SW 1271 (cell line): ENCODE data around the gene ADCY9.

Source experiments
- DNase-seq, 2 experiments: peaks; one replicate each; lab custom pipeline; 2025; lab: John Stamatoyannopoulos, UW

The ADCY9 gene

GRCh38 chr16:4032768-4033167 lies 83.5 kb downstream of the ADCY9 start:
- no peak for DNase-seq

- no peak for DNase-seq
These were observed 88.1 kb downstream of the ADCY9 start for GRCh38 chr16:4028144-4028543.

DNA sequence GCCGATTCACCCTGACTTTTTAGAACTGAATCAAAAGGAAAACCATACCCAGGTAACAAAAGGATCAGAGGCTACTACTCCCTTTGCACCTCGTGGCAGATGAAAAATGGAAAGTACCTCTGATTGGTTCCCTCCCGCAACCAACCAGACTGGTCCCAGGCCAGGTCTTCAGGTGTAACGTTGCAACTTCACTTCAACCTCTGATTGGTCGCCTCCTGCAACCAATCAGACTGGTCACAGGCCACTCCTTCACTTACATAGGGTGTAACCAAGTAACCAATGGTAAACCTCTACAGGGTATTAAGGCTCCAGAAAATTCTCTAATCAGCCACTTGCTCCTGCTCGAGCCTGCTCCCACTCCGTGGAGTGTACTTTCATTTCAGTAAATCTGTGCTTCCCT lies 89.4 kb downstream of the ADCY9 start:
- no peak for DNase-seq

GRCh38 chr16:4025428-4025827 lies 90.8 kb downstream of the ADCY9 start:
- no peak for DNase-seq

GRCh38 chr16:4021916-4022315 lies 94.3 kb downstream of the ADCY9 start:
- DNase-seq, result no peak

DNA sequence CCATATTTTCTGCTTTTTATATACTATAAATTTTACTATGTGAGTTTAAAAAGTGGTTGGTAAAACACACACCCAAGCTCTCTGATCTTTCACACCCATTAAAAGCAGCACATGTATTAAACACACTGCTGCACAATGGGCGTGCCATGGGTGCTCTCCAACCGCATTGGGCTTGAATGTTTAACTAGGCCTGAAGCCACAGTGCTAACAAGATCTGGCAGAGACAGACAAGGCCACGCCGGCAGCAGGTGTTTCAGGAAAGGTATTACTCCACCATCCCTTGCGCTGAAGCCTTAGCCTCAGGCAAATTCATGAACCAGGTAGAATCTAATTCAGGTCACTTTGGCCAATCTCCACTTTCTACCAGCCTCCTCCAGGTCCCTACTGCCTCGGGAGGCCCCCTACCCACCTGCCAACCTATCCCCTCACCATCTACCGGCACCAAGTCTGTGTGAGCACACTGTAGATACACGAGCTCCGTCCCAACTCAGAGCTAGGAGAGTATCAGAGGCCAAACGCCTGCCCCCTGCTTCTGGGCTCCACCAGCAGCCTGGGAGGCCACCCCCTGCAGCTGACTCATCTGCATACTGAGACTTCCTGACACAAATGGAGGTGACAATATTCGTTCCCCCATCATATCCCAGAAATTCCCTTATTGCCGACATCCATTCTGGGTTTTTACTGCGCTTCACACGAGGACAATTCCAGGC lies 95.0 kb downstream of the ADCY9 start:
- no peak for DNase-seq

DNA sequence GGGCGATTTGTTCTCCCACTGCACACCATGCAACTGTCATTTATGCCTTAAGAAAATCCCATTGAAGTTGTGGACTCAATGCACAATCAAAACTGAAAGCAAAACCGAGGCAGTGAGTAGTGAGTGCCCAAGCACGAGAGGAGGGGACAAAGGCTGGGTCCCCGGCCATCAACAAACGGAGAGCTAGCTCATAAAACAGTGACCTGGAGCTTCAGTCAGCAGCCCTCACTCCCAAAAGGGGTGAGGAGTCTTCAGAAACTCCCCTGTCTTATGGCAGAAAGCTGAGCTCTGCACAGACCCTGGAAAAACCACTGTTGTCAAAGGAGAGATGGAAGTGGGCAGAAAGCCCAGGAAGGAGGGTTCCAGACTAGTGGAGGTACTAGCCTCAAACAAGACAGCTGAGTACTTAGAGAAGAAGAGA lies 96.9 kb downstream of the ADCY9 start:
- DNase-seq, result no peak

GRCh38 chr16:4018391-4018790 lies 97.9 kb downstream of the ADCY9 start:
- DNase-seq, result no peak

DNA sequence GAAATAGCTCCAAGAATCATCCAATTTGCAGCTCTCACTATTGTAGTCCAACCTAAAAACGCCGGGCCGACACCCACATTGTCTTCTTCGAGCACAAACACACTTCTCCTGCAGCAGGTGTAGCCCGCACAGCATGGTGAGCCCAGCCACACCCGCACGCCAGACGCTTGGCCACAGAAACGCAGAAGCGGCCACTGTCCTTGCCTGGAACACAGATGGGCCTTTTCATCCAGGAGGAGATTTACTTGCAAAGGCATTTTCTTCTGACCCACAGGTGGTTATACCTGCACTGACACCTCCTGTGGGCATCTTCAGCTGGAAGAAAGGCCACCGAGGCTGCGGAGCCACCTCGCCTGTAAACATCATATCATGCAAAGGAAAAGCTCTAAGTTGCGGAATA lies 98.4 kb downstream of the ADCY9 start:
- no peak for DNase-seq

GRCh38 chr16:4016658-4017057 lies 99.6 kb downstream of the ADCY9 start:
- no peak for DNase-seq

DNA sequence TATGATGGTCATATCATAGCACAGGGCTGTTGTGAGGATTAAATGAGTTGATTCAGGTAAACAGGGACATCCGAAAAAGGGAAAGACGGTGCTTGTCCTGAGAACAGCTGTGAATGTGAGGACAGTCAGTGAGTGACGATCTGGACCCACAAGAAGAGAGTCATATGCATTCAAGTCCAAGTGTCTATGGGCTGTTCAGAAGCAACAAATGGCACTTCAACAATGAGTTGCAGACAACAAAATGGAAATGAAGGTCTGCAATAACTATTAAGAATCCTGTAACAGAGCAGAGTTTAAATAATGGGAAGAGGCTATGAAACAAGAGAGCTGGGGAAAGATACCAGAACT lies 100.3 kb downstream of the ADCY9 start:
- no peak for DNase-seq

DNA sequence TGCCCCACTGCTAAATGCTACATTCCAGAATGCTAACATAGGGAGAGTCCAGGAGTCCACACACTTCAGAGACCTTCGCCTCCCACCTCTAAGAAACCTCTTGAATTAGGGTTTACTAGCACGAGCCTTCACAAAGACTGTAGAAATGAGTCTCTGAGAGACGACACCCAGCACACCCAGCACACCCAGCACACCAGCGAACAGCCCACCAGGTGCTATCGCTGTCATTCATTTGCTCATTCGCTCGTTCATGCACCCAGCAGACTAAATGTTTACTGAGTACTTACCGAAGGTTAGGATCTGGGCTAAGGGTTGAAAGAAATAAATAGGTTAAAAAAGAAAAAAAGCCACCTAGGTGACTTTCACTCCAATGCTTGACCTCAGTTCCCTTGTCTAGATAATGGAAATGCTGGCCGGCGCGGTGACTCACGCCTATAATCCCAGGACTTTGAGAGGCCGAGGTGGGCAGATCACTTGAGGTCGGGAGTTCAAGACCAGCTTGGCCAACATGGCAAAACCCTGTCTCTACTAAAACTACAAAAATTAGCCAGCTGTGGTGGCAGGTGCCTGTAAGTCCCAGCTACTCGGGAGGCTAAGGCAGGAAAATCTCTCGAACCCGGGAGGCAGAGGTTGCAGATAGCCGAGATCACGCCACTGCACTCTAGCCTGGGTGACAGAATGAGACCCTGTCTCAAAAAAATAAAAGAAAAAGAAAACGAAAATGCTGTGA lies 100.8 kb downstream of the ADCY9 start:
- no peak for DNase-seq

DNA sequence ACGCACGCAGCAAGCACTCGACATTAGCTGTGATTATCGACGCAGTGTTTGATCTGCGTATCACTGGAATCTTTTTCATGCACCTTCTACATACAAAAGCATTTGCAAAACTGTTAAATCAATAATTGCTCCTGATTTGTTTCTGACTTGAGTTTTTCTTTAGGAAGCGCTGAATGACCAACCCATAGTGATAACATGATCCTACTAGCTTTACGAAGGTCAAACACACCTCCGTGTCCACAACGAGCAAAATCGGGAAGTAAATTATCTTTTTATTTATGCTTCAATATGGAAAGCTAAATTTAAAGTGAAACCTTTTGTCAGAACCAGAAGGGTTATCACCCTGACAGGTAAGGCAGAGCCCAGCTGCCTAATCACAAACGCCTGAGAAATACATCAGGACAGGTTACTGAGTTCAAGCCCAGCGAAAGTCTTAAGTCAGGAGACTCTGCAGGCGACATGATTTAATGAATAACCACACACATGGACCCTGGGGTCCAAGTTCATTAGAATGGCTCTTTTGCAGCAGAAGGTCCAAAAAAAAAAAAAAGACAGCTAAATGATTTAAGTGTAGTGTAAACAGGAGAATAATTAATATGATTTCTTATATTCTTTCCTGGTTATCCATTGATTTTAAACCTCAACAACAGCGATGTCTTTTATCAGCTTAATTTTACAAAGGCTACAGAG lies 104.2 kb downstream of the ADCY9 start:
- DNase-seq, result no peak

DNA sequence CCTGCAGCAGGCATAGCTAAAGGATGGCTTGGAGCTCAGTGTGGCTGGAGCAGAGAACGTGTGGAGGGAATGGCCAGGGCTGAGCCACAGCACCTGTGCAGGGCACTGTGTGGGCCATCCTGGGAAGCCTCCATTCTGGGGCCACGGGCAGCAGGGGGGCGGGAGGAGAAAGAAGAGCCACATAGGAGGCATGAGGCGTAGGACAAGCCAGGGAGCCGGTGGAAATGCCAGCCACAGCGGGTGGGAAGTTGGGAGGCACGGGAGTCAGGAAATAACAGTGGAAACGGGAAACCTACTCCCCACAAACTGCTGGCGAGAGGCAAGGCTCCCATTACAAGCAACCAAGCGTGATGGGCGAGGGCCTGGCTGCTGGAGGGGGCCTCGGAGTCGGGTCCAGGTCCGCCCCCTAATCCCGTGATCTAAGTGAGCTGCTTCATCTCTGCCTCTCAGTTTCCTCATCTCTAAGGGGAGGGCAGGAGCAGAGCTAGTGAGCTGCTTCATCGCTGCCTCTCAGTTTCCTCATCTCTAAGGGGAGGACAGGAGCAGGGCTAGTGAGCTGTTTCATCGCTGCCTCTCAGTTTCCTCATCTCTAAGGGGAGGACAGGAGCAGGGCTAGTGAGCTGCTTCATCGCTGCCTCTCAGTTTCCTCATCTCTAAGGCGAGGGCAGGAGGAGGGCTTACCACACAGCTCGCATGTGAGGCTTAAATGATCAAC lies 104.9 kb downstream of the ADCY9 start:
- DNase-seq, result no peak

- DNase-seq, result no peak
These were observed 105.8 kb downstream of the ADCY9 start for GRCh38 chr16:4010225-4011158.

- DNase-seq, result no peak
These were observed 107.1 kb downstream of the ADCY9 start for GRCh38 chr16:4009177-4009576.

- no peak for DNase-seq
These were observed 108.1 kb downstream of the ADCY9 start for GRCh38 chr16:4008116-4008515.

DNA sequence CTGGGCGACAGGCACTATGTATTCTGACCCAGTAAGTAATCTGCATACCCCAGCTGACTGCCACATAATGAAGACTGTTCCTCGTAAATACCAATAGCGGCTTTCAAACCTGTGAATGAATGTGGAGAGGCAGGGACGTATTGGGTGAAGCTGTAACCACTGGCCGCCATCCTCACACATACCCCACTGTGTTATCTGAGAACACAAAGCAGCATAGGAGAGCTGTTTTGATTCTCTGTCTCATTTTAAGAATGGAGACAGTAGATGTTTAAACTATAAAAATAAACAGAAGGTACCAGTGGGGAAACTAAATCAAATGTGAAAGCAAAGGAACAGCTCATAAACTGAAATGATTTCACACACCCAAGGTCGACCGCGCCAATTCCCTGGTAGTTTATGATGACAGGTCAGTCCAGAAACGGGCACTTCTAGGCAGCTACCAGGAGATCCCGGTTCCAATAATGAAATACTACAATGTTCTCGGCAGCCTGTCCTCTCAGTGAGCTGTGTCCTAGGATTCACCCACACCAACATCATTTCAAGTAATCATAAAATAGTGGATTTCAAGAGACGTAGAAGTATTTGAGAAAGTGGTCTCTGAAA lies 109.7 kb downstream of the ADCY9 start:
- DNase-seq, result no peak

GRCh38 chr16:4005731-4006130 lies 110.5 kb downstream of the ADCY9 start:
- no peak for DNase-seq

- DNase-seq, result no peak
These were observed 111.0 kb downstream of the ADCY9 start for GRCh38 chr16:4005281-4005680.

GRCh38 chr16:4004206-4004605 lies 112.0 kb downstream of the ADCY9 start:
- DNase-seq, result no peak
